Sigmoid colon (tissue), 4 donors: ENCODE results near the gene PRTFDC1.

Source experiments
- CTCF ChIP-seq, 4 experiments: fragments of 450-650 bp in 3 of 4; fragments of 200-600 bp in 1 of 4; IDR thresholded peaks; one replicate each; pipeline ENCODE4 v1.5.1; 2016 to 2019; ENCODE audit warnings: antibody characterized with exemption in 4 of 4, mild to moderate bottlenecking in 3 of 4, moderate library complexity in 2 of 4
- EP300 ChIP-seq, 4 donors: sonication (generic); formaldehyde crosslinking; IDR thresholded peaks; one replicate each; pipeline ENCODE4 v1.6.1; 2017; ENCODE audit warnings: antibody characterized with exemption in 4 of 4
- POLR2A ChIP-seq, 2 donors: fragments of 450-650 bp; IDR thresholded peaks; one replicate each; pipeline ENCODE4 v1.6.1; 2016; ENCODE audit warnings: antibody characterized with exemption in 2 of 2, mild to moderate bottlenecking in 2 of 2, moderate library complexity in 2 of 2
- POLR2AphosphoS5 ChIP-seq, 4 donors: sonication (generic); formaldehyde crosslinking; IDR thresholded peaks; one replicate each; pipeline ENCODE4 v1.6.1; 2017; ENCODE audit warnings: antibody characterized with exemption in 4 of 4

- TF ChIP-seq POLR2A (IDR thresholded peaks at IDR 0.05) (no peak), CTCF (IDR thresholded peaks at IDR 0.05) (no peak), EP300 (IDR thresholded peaks at IDR 0.05) (no peak), POLR2AphosphoS5 (IDR thresholded peaks at IDR 0.05) (no peak)
These were observed 28.8 kb upstream of the PRTFDC1 start for GRCh38 chr10:24981161-24981710.
